GM12878 (cell line): ENCODE data around the gene TAS2R60.

ENCODE experiments used
- EGR1 ChIP-seq, 2 experiments: IDR thresholded peaks; 1 replicate in 1 of 2; 2 replicates in 1 of 2; pipeline ENCODE4 v1.6.1; 2011 to 2012; ENCODE audit warnings: low read depth in 2 of 2, low read length in 2 of 2, borderline replicate concordance in 1 of 2, mild to moderate bottlenecking in 1 of 2, moderate library complexity in 1 of 2
- NFIC ChIP-seq: IDR thresholded peaks from 2 replicates; pipeline ENCODE4 v1.6.1; 2012; ENCODE audit warnings: low read depth, mild to moderate bottlenecking, inconsistent platforms, low read length, moderate library complexity
- RAD21 ChIP-seq: IDR thresholded peaks from 2 replicates; pipeline ENCODE4 v1.6.1; 2011; ENCODE audit warnings: mild to moderate bottlenecking, low read depth, low read length, moderate library complexity; ENCODE audit not compliant: insufficient read depth
- RELA ChIP-seq: fragments of 450-650 bp; IDR thresholded peaks from 2 replicates; pipeline ENCODE4 v1.8.0; 2014; ENCODE audit warnings: borderline replicate concordance; ENCODE audit not compliant: partially characterized antibody
- SIX5 ChIP-seq: IDR thresholded peaks from 2 replicates; pipeline ENCODE4 v1.6.1; 2011; ENCODE audit warnings: mild to moderate bottlenecking, low read depth, low read length, moderate library complexity; ENCODE audit not compliant: severe bottlenecking
- SMARCA5 ChIP-seq: fragments of 450-650 bp; IDR thresholded peaks from 2 replicates; pipeline ENCODE4 v1.6.1; 2017; ENCODE audit warnings: mild to moderate bottlenecking
- TAF1 ChIP-seq: IDR thresholded peaks from 2 replicates; pipeline ENCODE4 v1.6.1; 2011; ENCODE audit warnings: mild to moderate bottlenecking, low read depth, low read length, borderline replicate concordance
- YY1 ChIP-seq: IDR thresholded peaks from 2 replicates; pipeline ENCODE4 v1.6.1; 2011; ENCODE audit warnings: low read depth, mild to moderate bottlenecking, low read length
- ZNF384 ChIP-seq: IDR thresholded peaks from 2 replicates; pipeline ENCODE4 v1.6.1; 2012; ENCODE audit warnings: low read depth, mild to moderate bottlenecking, low read length, improper control_type of control experiment, borderline replicate concordance
- TF ChIP-seq, protein P1 (sequence below), 3 experiments: IDR thresholded peaks in 2 of 3; conservative IDR thresholded peaks in 1 of 3; 2 replicates each; pipeline ENCODE4 v1.5.1; 2011; ENCODE audit warnings: low read depth in 3 of 3, low read length in 3 of 3, mild to moderate bottlenecking in 3 of 3, control low read depth in 2 of 3, moderate library complexity in 2 of 3, inconsistent platforms in 1 of 3, mixed read lengths in 1 of 3; ENCODE audit not compliant: control insufficient read depth in 2 of 3, insufficient read depth in 1 of 3; ENCODE audit errors: extremely low read depth in 1 of 3
- TF ChIP-seq, protein P2 (sequence below): IDR thresholded peaks from 2 replicates; pipeline ENCODE4 v1.6.1; 2012; ENCODE audit warnings: low read depth, low read length, improper control_type of control experiment
- TF ChIP-seq, protein P3 (sequence below): fragments of 450-650 bp; formaldehyde crosslinking; IDR thresholded peaks from 2 replicates; pipeline ENCODE4 v1.5.0; 2022; ENCODE audit warnings: mild to moderate bottlenecking, missing genetic modification characterization

- TF ChIP-seq, protein P1, sequence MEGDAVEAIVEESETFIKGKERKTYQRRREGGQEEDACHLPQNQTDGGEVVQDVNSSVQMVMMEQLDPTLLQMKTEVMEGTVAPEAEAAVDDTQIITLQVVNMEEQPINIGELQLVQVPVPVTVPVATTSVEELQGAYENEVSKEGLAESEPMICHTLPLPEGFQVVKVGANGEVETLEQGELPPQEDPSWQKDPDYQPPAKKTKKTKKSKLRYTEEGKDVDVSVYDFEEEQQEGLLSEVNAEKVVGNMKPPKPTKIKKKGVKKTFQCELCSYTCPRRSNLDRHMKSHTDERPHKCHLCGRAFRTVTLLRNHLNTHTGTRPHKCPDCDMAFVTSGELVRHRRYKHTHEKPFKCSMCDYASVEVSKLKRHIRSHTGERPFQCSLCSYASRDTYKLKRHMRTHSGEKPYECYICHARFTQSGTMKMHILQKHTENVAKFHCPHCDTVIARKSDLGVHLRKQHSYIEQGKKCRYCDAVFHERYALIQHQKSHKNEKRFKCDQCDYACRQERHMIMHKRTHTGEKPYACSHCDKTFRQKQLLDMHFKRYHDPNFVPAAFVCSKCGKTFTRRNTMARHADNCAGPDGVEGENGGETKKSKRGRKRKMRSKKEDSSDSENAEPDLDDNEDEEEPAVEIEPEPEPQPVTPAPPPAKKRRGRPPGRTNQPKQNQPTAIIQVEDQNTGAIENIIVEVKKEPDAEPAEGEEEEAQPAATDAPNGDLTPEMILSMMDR (IDR thresholded peaks at IDR 0.05 in 2 of 3, conservative IDR thresholded peaks at IDR 0.05 in 1 of 3; ENCODE audit: control insufficient read depth in 2 of 3, extremely low read depth in 1 of 3, insufficient read depth in 1 of 3, low read depth in 3 of 3, low read length in 3 of 3), result no peak
- TF ChIP-seq YY1 (no peak), RELA (no peak), ZNF384 (no peak), EGR1 (IDR thresholded peaks at IDR 0.05; ENCODE audit: borderline replicate concordance in 1 of 2, low read depth in 2 of 2, low read length in 2 of 2) (no peak), TAF1 (no peak), SIX5 (no peak), RAD21 (no peak), SMARCA5 (no peak), NFIC (no peak)
- TF ChIP-seq, protein P2, sequence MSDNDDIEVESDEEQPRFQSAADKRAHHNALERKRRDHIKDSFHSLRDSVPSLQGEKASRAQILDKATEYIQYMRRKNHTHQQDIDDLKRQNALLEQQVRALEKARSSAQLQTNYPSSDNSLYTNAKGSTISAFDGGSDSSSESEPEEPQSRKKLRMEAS, result no peak
- TF ChIP-seq, protein P3, sequence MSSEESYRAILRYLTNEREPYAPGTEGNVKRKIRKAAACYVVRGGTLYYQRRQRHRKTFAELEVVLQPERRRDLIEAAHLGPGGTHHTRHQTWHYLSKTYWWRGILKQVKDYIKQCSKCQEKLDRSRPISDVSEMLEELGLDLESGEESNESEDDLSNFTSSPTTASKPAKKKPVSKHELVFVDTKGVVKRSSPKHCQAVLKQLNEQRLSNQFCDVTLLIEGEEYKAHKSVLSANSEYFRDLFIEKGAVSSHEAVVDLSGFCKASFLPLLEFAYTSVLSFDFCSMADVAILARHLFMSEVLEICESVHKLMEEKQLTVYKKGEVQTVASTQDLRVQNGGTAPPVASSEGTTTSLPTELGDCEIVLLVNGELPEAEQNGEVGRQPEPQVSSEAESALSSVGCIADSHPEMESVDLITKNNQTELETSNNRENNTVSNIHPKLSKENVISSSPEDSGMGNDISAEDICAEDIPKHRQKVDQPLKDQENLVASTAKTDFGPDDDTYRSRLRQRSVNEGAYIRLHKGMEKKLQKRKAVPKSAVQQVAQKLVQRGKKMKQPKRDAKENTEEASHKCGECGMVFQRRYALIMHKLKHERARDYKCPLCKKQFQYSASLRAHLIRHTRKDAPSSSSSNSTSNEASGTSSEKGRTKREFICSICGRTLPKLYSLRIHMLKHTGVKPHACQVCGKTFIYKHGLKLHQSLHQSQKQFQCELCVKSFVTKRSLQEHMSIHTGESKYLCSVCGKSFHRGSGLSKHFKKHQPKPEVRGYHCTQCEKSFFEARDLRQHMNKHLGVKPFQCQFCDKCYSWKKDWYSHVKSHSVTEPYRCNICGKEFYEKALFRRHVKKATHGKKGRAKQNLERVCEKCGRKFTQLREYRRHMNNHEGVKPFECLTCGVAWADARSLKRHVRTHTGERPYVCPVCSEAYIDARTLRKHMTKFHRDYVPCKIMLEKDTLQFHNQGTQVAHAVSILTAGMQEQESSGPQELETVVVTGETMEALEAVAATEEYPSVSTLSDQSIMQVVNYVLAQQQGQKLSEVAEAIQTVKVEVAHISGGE (CRISPR knock-in tag), result no peak
These were observed 15.0 kb downstream of the TAS2R60 start for GRCh38 chr7:143458263-143458662.
